Astrocyte of the cerebellum (primary cell): ENCODE results near the gene FOXP4.

Experiments used
- DNase-seq: peaks from one replicate; pipeline ENCODE4 v3.0.0-alpha.2; 2011; ENCODE audit warnings: low read depth
- H3K4me3 ChIP-seq: 2 replicates; pipeline ENCODE4 v1.5.1; 2011; ENCODE audit warnings: mild to moderate bottlenecking, low read depth, low read length, moderate library complexity
- in situ Hi-C: cut with HindIII; loops from 2 replicates; pipeline ENCODE4 v1.10.0; 2017; ENCODE audit warnings: low sequenced_read_pairs
- TF ChIP-seq, protein P1 (sequence below): IDR thresholded peaks from 2 replicates; pipeline ENCODE4 v1.5.1; 2012; ENCODE audit warnings: low read length, low read depth, moderate library complexity, mild to moderate bottlenecking; ENCODE audit errors: missing control alignments

The FOXP4 gene

DNA sequence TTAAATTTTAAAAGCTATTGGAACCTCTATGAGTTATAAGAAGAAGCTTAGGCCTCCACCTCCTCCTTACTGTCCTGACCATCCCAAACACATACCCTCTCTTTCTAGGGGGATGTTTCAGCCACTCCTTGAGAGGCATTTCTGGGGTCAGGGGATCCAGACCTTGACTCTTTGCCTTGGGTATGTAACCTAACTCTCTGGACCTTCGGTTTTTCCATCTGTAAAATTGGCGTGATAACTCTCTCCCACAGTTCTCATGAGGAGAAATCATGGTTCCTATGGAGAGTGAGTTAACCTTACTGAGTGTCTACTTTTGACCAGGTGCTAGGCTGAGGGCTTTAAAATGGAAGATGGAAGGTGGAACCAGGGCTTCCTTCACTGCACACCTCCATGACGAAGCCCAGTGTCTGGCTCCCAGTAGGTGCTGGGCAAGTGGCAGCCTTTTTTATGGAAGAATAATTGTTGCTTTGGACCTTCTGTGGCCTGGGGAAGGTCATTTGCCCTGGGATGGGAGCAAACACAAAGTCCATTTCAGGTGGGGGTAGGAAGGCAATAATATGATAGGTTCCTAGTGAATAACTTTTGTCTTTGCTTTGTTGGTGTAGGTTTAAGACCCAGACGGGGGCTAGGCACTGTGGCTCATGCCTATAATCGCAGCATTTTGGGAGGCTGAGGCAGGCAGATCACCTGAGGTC is 18.4 kb downstream of the FOXP4 start:
- H3K4me3 ChIP-seq = no peak overlapping the region
- in situ Hi-C loops = no loop called here
- no peak for DNase-seq
- TF ChIP-seq, protein P1, sequence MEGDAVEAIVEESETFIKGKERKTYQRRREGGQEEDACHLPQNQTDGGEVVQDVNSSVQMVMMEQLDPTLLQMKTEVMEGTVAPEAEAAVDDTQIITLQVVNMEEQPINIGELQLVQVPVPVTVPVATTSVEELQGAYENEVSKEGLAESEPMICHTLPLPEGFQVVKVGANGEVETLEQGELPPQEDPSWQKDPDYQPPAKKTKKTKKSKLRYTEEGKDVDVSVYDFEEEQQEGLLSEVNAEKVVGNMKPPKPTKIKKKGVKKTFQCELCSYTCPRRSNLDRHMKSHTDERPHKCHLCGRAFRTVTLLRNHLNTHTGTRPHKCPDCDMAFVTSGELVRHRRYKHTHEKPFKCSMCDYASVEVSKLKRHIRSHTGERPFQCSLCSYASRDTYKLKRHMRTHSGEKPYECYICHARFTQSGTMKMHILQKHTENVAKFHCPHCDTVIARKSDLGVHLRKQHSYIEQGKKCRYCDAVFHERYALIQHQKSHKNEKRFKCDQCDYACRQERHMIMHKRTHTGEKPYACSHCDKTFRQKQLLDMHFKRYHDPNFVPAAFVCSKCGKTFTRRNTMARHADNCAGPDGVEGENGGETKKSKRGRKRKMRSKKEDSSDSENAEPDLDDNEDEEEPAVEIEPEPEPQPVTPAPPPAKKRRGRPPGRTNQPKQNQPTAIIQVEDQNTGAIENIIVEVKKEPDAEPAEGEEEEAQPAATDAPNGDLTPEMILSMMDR = no peak

- H3K4me3 ChIP-seq = no peak overlapping the region
- TF ChIP-seq, protein P1 = no peak
- in situ Hi-C loops = no loop called here
- DNase-seq = no peak
Measured at GRCh38 chr6:41565701-41566100, 19.5 kb downstream of the FOXP4 start.

DNA sequence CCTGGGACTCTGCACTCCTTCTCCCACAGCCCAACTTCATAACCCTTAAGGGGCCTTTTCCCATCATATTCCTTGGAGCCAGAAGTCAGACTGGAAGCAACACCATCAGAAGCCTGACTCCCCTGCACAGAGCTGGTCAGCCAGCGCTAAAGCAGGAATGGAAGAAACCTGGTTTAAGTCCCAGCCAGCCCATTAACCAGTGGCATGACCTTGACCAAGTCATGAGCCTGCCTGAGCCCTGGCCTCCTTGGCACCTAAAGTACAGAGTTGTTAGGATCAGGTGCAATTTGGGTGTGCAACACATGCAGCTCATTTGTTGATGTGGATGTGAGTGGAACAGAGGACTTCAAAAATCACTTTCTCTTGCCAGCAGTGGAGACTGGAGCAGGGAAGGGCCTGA is 20.8 kb downstream of the FOXP4 start:
- H3K4me3 ChIP-seq = no peak overlapping the region
- TF ChIP-seq, protein P1 = no peak
- DNase-seq = no peak
- in situ Hi-C loops = no loop called here

DNA sequence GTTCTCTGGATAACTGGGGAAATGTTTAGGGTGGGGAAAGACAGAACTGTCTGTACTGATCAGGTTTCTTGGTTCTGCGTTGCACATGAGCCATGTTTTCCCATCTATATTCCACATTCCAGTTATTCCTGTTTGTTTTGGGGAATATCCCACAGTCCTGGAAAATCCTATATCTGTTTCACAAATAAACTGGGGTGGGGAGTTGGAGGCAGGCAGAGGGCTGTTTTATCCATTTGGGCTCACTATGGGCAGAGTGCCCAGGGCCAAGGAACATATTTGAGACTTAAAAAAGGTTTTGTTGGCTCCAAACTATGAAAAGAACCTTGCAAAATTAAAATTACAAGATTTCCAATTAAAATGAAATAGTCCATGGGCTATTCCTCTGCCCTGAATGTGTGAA is 21.5 kb downstream of the FOXP4 start:
- in situ Hi-C loops = no loop called here
- TF ChIP-seq, protein P1 = no peak
- H3K4me3 ChIP-seq = no peak overlapping the region
- no peak for DNase-seq

DNA sequence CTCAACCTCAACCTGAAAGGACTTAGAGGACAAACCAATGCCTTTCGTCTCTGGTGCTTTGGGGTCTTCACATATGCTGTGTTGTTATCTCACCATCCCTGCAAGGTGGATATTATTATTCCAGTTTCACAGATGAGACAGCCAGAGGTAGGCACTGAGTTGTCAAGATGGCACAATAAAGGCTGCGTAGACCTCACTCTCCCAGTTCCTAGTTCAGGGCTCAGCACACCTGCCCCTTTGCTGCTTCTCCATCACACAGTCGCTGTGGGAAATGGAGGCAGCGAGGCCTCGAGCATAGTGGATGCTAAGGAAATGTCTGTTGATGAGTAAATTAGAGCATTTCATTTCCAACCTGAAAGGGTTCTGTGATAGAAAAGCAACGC is 22.0 kb downstream of the FOXP4 start:
- in situ Hi-C loops = no loop called here
- H3K4me3 ChIP-seq = no peak overlapping the region
- DNase-seq = no peak
- TF ChIP-seq, protein P1 = no peak

- DNase-seq = no peak
- H3K4me3 ChIP-seq = no peak overlapping the region
- in situ Hi-C loops = no loop called here
- TF ChIP-seq, protein P1 = no peak
Measured at GRCh38 chr6:41568585-41569384, 22.6 kb downstream of the FOXP4 start.
